Kasumi-1 (cell line): ENCODE results near the gene PRKN.

Experiments used
- DNase-seq, 2 experiments: peaks; one replicate each; lab custom pipeline; 2025; lab: John Stamatoyannopoulos, UW

PRKN gene

DNA sequence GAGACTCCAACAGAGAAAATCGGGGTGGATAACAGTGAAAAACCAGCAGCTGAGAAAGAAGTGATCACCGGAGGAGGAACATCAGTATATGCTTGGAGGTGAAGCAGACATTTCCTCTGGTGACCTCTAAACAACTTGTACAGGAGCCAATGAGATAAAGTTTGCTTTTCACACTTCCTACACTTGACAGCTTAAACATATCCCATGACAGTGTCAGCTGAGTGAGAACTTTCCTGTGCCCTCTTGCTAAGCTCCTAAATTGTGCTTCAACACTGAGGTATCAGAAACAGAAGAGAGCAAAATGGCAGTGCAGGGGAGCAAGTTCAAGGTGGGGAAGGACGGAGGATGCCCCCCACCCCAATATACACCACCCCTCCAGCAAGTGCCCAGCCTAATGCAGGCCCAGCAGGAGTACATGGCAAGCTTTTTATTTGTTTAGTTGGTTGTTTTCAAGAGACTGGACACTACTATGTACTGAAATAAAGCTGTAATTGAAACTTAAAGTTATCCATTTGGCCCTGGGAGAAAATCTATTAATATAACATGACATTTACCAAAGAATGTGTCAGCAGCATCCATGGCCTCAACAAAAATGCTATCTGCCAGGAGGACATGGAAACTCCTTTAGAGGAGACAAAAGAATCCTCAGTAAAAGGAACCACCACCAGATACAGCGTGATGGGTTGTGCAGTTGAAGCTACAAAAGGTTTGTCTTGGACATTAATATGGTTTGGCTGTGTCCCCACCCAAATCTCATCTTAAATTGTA lies 540.2 kb downstream of the PRKN start:
- no peak for DNase-seq

DNA sequence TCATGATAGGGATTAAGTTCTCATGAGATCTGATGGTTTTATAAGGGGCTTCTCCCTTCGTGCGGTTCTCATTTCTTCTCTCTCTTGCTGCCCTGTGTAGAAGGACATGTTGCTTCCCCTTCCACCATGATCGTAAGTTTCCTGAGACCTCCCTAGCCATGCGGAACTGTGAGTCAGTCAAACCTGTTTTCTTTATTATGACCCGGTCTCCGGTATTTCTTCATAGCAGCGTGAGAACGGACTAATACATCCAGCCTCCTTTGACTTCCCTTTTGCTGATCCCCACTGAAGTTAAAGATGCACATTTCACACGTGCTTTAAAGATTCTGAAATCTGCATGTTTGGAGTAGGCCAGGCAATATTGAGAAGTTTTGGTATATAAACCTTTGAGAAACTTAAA lies 543.1 kb downstream of the PRKN start:
- DNase-seq = no peak

DNA sequence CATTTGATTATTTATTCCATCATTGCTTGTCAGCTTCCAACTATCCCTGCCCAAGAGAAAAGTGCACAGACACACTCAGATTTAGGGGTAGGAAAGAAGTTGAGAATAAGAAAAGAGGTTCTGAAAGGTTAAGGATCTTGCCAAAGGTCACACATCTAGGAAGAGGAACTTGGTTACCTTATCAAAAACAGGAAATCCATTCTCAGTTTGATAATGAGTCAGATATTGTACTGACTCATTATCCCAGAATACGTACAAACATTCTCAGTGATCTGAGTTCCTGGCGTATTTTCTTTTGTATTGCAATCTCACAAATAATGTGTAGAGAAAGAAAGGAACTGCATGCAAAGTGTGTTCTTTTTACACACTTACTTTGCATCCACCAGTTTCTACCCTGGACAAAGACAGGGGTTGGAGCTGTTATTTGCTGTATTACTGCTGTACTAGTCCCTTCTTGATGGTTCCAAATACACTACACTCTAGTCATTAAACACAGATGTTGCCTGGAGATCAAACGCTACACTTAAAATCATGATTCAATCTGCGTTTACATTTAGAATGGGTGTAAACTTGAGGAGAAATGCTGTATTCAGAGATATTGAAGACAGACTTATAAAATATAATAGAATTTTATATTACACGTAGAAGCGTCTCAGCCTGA lies 545.7 kb downstream of the PRKN start:
- peak; percentile 19 to 28 for DNase-seq

DNA sequence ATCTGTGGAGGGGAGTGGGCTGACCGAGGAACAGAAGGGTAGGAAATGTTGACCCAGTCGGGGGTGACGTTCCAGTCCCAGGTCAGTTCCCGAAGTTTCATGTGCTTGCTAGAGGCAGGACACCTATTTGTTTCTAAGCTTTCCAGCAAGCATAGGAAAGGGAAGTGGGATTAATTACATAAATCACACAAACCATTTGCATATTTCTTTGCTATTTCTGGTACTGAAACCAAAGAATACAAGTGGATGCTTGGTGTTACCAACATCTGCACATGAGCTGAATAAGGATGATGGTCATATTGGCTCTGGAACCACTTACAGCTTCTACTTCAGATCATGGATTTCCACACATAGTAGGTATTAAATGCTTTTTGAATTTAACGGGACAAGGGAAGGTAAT lies 546.5 kb downstream of the PRKN start:
- no peak for DNase-seq

DNA sequence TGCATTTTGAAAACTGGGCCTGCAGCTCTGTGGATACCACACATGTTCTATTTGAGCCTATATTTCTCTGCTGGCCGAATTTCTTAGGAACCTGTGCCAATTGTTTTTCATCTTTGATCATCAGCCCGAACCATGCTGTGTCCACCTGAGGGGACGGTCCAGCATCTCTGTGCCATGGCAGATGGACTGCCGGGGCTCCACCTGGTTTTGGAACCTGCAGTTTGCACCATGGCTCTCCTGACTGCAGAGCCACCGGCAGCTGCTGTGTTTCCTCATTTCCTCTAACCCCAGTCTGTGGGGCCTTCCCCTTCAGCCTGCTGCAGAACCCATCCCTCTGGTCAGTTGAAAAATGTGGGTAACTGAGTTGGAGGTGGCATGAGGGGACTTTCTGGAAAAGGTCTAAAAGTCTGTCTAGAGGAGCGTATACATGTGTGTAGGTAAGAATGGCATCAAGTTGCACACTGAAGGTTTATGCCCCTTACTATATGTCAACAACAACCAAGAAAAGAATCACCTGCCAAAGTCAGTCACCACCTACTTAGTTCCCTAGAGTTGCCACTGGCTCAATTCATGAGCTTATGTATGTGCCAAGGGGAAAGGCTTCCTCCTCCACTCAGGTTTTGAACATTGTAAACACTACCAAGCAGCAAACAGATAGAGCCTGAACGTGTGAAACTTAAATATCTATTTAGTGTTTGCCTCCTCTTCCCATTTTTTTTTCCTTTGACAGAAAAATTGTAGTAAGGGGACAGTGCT lies 548.2 kb downstream of the PRKN start:
- peak; percentile 12 to 14 for DNase-seq

DNA sequence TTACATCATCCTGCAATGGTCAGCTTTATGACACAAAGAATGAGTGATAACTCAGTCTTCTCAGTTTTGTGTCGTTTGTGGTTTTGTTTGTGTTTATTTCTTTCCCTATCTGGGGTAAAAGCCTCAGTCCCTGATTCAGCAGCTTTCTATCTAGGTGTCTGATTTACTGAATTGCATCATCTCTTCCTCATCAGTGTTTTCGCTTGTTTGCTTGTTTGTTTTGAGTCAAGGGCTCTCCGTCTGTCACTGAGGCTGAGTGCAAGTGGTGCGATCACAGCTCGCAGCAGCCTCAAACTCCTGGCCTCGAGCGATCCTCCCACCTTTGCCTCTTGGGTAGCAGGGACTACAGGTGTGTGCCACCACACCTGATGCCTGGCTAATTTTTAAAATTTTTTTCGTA lies 548.9 kb downstream of the PRKN start:
- no peak for DNase-seq

DNA sequence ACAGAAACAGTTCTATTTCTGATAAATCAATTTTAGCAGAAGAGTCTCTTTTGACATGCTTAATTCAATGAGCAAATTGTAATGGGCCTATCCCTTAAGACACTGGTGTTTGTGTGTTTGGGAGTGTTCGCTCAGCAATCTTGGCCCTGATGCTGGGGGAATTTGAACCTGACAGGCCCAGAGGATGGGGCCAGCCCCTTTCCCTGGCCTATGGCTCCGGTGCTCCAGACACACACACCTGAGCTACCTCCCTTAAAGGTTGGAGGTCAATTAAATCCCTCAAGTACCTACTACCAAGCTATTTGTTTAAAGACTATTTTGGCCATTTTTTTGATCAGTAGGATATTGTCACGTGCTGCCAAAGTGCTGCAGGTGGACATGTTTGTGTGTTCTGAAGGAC lies 549.3 kb downstream of the PRKN start:
- no peak for DNase-seq

DNA sequence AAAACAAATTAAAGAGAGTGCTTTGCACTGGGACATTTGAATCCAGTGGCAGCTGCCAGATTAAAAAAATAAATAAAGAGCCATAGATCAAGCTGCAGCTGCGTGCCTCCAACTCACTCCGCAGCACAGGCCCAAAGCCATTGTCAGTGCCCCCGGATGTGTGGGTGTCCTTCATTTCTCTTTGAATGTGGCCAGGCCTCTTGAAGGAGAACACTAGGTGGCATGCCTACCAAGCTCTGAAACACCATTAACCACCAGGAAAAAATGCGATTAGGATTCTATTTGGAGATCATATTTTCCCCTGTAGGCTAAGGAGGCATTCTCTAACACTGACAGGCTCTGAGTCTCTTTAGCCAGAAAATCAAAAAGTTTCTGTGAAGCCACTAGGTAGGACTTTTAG lies 549.8 kb downstream of the PRKN start:
- DNase-seq = no peak

DNA sequence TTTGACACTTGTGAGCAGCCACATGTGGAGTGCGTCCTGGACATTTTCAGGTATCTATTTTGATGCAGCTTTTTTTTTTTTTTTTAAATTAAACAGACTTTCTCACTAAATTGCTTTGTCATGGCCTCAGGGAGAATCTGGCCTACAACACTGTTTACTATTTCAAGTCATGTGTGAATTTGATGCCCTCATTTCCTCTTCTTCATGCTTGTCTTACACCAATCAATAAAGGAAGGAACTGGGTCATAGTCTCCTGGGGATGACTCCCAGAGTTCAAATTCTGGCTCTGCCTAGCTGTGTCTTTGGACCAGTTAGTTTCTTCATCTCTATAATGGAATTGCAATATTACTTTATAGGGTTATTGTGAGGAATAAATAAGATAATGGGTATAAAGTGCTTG lies 554.1 kb downstream of the PRKN start:
- no peak for DNase-seq

DNA sequence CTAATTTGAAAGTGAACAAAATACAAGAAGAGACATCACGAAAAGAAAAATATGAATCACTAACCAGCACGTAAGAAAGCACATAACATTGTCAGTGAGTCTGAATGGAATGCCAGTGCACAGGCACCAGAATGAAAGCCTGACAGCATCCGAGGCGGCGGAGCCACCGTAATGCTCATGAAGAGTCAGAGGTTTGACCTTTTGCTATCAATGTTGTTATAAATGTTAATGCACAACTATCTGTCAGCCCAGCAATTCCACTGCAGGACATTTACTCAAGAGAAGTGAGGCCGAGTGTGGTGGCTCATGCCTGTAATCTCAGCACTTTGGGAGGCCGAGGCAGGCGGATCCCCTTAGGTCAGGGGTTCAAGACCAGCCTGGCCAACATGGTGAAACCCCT lies 562.1 kb downstream of the PRKN start:
- no peak for DNase-seq

DNA sequence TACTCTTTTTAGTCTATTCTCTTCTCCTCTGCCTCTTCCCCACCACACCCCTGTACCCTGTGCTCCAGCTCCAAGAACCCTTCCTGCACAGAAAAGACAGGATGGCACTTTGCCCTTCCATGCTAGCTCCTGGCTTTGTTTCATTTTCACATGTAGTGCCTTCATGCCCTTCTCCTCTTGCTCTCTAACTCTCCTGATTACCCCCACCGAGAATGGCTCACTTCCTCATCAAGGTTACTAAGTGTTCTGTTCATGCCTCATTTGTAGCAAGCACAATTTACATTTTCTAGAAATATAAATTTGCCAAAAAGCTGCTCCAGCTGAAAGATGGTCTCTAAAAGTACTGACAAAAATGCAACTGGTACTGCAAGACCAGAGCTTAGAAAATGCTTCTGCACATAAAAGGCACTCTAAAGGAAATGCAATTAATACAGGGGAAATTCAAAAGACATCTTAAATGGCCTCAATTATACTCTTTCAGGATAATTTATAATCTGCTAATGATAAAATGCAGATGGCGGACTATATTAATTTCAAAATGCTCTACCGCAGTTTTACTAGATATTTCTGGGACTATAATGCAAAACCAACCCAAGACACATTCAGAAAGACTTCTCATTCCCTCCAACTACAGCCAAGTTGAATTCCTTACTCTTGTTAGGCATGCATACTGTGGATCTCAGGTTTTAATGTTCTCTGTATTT lies 570.2 kb downstream of the PRKN start:
- DNase-seq = no peak

DNA sequence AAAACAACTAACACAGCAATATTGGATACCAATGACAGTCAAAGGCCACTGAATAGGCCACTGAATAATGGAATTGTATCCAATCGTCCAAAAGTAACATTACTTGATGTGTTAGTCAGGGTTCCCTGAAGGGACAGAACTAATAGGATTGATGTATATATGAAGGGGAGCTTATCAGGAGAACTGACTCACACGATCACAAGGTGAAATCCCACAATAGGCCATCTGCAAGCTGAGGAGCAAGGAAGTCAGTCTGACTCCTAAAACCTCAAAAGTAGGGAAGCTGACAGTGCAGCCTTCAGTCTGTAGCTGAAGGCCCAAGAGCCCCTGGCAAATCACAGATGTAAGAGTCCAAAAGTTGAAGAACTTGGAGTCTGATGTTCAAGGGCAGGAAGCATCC lies 571.4 kb downstream of the PRKN start:
- DNase-seq = no peak

DNA sequence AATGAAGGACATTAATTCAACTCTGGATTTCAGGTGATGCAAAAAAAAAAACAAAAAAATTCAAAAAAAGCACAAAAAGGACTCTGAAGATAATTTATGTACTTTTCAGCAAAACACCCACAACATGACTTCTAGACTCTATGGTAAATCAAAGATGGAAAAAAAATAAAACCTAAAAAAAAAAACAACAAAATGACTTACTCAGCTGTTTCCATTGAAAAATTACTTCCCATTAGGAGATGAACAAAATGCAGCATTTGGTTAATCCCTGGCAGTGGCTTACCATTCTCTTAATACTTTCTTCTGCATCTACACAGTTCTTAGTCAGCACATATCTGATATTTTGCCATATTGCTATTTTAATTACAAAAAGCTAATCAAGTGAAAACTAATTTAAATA lies 572.6 kb downstream of the PRKN start:
- DNase-seq = no peak

DNA sequence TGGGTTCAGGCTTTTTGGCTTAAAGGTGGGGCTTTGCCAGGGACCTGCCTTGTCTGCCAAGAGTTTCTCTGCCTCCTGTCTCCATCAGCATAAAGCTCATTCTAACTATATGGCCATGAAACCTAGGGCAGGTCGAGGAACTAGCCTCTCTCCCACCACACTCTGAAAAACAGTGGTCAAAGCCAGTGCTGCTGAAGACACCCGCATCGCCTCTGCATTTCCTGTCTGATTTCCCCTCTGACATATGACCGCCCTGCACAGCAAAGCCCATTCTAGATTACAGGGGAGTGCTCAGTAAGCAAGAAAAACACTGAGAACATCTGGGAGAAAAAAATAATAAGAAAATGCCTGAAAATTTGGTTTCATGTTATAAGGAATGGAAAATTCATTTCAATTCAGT lies 573.6 kb downstream of the PRKN start:
- no peak for DNase-seq

DNA sequence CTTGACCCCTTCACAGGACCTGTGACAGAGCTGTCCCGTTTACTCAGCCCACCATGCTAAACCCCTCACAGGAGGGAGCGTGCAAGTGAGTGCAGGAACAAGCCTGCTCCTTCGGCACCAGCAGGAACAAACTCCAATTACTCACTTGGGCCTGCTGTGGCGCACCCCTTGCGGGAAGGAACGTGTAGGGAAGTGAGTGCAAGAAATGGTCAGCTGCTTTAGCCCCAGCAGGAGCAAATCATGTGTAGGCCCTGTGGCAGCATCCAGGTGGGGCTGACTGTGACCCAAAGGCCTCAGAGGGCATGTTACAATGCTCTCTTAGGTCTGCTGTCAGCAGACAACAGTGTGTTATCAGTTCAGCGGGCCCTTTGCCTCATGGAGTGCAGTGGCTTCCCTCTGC lies 574.4 kb downstream of the PRKN start:
- no peak for DNase-seq

DNA sequence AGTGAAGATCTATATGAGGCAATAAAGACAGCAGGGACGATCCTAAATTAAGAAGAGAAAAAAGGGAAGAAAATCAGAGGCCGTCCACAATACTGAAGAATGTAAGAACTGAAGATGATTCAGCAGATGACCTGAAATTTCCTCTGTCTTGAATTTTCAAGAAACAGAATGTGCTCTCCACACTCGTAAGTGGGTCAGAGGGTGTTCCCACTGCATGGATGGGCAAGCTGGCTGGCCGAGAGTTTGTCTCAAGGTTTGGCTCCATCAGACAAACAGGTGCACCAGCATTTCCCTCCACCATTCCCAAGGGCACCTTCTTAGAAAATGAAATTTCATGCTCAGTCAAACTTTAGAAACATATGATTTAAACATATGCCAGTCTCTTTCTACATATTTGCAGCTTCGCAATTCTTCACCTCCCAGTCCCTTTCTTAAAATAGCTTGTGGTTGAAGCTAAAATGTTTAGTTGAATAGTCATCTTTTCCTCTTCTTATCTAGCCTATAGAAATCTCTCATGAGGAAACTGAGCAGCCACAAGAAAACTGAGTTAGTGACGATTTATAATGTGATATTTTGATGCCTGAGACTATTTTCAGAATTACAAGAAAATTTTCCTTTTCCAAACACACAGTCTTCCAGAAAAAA lies 576.4 kb downstream of the PRKN start:
- peak; percentile 34 to 50 for DNase-seq

DNA sequence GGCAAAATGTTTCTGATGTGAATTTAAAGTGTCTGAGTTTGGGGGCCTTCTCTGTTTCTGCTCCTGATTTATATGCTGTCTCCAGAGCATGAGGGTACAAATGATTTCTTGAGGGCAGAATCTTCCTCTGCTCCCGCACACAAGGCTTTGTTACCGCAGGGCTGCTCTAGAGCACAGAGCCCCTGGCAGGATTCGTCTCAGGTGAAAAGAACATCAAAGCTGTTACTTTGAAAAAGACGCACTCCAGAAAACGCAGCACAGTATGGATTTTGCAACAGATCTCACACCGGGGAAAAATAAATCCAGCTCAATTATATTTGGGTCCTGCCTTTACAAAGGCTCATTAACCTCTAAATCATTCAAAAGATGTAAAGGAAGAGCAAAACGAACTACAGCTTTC lies 577.3 kb downstream of the PRKN start:
- DNase-seq = no peak

DNA sequence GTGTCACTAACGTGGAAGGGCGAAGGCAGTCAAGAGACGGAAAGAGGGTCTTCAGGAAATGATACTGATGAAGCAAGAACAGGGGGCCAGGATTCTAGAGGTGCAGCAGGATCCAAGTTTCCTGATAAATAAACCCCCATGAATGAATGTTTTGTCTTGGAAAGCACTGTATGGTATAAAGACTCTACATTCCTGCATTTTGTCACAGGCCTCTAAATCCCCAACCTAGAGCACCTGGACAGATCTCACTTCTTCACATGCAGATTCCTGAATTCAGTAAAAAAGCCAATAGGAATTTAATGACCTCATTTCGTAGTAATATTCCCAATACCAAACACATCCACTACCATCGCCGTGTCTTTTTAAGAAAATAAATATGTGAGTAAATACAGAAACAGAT lies 577.8 kb downstream of the PRKN start:
- DNase-seq = no peak

DNA sequence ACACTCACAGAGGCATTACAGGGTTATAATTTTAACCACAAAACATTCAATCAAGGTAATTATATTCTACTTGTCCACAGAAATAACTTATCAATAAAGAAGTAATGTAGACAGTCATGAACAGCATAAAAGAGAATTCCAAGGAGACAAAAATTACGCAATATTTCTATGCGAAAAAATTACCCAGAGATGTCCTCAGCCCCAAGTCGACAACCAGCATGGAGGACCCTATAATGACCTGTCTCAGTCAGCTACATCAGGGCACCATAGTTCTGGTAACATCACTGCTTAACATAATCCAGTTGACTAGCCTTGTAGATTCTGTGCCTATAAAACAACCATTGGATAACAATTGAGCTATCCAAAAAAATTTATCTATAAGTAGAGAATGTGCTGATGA lies 579.8 kb downstream of the PRKN start:
- no peak for DNase-seq

DNA sequence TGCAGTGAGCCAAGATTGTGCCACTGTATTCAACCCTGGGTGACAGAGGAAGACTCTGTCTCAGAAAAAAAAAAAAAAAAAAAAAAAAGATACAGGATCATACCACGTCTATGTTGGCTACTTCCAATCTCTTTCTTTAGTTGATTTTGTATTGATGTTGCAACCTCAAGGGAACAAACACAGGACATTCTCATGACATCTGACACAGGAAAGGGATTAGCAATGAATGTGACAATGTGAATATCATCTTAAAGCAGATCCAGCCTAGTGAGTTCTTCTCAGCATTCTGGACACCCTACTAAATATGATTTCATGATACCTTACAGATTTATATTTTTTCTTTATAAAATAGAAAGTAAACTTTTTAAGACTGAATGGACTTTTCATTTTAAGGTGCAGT lies 580.3 kb downstream of the PRKN start:
- DNase-seq = no peak

DNA sequence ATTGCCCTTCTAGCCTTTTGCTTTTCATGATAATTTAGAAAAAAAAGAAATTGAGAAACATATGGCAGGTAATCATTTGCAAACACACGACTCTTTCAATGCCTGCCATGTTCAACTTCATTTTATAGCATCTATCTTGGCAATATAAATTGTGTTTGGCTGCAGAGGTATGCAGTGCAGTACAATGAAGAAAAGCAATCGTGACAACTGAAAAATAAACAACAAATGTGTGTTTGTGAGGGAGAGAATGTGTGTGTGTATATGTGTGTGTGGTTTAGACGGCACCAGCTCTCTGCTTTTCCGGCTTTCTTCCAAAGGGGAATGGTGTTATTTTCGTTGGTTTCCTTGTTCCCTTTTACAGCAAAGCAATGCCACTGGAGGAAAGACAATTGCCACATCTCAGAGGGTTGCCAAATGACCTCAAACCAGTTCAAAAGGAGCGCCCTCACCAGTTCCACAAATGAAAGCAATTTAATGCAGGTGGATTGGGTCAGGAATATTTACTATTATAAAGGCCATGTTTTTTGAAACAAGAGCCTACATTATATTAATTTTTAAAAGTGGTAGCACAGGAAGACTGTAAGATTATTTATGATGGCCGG lies 587.2 kb downstream of the PRKN start:
- DNase-seq = no peak

DNA sequence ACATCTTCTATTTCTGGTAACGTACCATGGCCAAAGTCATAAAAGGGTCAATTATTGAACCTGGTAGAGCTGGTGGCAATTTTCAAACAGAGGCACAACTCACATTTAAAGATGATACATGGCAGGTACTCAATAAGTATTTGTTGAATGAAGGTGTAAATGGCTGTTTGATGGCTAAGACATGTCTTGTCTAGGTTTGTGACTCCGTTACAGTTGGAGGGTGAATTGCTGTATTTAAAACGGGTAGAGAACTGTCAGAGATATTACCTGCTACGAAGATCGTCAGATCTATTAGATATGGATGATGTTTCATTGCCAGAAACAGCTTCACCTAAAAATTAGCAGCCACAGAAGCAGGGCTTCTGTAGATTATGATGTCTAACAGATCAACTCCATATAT lies 601.9 kb downstream of the PRKN start:
- DNase-seq = no peak
